ENCODE results near the gene CERS6. TPM values are rescaled to one million over a fixed set of nuclear protein-coding genes. Genes with fewer than 3 reads are reported as not detected.

Gene CERS6
- total and polyA plus RNA-seq, 8 donors: 3.2 to 18.0 (median 7.6) TPM

- Histone ChIP-seq H3K9me3 (no peaks in the 10 kb centered on the region), H3K36me3 (no peaks in the 10 kb centered on the region), H3K4me3 (no peak overlapping the region), H3K4me1 (peaks cover 0 to 2% (median 0%) of the 10 kb centered on the region in 3 donors), H3K27me3 (no peaks in the 10 kb centered on the region), H3K27ac (no peak overlapping the region)
- ATAC-seq (no peak), FAIRE-seq (no peak), DNase-seq (peak in 1 of 6 donors; percentile 31)
- intact Hi-C loops (cut with DNase I): no loop called here
- TF ChIP-seq CTCF (IDR thresholded peaks at IDR 0.05): no peak
- WGBS, 2 donors: 96 to 98% methylated on average over 7 of the region's 7 CpGs
Measured at GRCh38 chr2:168534926-168535325, 78.9 kb downstream of the CERS6 start.

DNA sequence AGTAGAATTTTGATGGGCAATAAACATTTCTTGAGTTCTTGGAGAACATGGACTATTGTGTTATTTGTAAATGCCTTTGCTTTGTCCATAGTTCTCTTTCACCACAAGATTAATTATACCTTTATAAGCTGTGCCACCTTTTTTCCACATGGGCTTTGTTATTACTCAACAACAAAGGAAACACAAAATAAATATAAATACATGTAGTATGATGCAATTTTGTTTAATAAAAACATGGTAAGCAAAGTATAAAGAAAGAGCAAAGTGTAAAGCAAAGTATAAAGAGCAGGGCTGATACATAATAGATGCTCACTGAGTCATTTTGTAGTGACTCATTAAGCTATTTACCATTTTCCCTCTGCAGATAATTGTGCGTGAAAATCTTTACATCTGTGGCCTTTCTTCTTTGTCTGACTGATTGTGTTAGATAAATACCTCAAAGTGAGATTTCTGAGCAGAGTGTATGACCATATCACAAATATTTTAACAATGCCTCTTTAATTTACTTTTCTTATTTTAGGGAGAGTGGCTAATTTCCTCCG lies 80.9 kb downstream of the CERS6 start:
- Histone ChIP-seq H3K9me3 (no peaks in the 10 kb centered on the region), H3K27ac (no peak overlapping the region), H3K27me3 (no peaks in the 10 kb centered on the region), H3K4me1 (no peaks in the 10 kb centered on the region), H3K36me3 (no peaks in the 10 kb centered on the region), H3K4me3 (no peak overlapping the region)
- DNase-seq (no peak), FAIRE-seq (no peak), ATAC-seq (no peak)
- TF ChIP-seq CTCF (IDR thresholded peaks at IDR 0.05): no peak
- intact Hi-C loops (cut with DNase I): no loop called here
- 75 to 84% methylated on average over 2 of the region's 2 CpGs for WGBS, 2 donors

DNA sequence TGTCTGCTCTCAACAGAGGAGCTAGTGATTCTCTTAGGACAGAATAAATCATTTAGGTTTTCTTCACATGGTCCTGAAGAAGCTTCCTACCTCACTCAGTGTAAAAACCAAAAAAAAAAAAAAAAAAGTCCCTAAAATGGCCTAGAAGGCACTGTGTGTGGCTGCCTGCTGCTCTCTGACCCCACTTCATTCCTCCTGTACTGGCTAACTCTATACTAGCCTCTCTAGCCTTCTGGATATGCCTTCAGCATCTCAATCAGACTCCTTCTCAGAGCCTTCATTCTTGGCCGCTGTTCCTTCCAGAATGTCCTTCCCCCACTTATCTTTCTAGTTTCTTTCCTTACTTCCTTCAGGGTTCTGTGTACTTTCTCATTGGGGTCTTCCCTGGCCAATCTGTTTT lies 82.1 kb downstream of the CERS6 start:
- no peak for ATAC-seq
- intact Hi-C loops (cut with DNase I): no loop called here
- no peaks in the 10 kb centered on the region for H3K36me3 ChIP-seq

DNA sequence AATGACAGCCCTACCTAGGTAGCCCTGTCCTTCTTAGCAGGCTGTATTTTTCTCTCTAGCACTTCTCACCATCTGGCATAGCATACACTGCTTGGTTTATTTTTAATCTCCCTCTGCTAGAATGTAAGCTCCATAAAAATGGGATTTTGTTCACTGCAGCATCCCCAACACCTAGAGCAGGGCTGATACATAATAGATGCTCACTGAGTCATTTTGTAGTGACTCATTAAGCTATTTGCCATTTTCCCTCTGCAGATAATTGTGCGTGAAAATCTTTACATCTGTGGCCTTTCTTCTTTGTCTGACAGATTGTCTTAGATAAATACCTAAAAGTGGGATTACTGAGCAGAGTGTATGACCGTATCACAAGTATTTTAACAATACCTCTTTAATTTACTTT lies 82.5 kb downstream of the CERS6 start:
- H3K9me3 ChIP-seq: no peaks in the 10 kb centered on the region
- H3K27ac ChIP-seq: no peak overlapping the region
- TF ChIP-seq CTCF (IDR thresholded peaks at IDR 0.05): no peak
- no peaks in the 10 kb centered on the region for H3K4me1 ChIP-seq
- no peaks in the 10 kb centered on the region for H3K36me3 ChIP-seq
- WGBS, 2 donors: 89 to 98% methylated on average over 2 of the region's 2 CpGs
- intact Hi-C loops (cut with DNase I): no loop called here
- H3K27me3 ChIP-seq: no peaks in the 10 kb centered on the region
- no peak for DNase-seq
- no peak overlapping the region for H3K4me3 ChIP-seq
- ATAC-seq: no peak
- no peak for FAIRE-seq

More for the DNA sequence above, 82.1 kb downstream of the CERS6 start:
- H3K27me3 ChIP-seq: no peaks in the 10 kb centered on the region
- WGBS, 2 donors: 100% methylated on average over 1 of the region's 1 CpG
- TF ChIP-seq CTCF (IDR thresholded peaks at IDR 0.05): no peak
- FAIRE-seq (no peak), DNase-seq (no peak)
- H3K4me3 ChIP-seq: no peak overlapping the region
- no peak overlapping the region for H3K27ac ChIP-seq
- no peaks in the 10 kb centered on the region for H3K9me3 ChIP-seq
- H3K4me1 ChIP-seq: no peaks in the 10 kb centered on the region

- no peak for FAIRE-seq
Measured at GRCh38 chr2:168539945-168540344, 83.9 kb downstream of the CERS6 start.

More at GRCh38 chr2:168539945-168540344, 83.9 kb downstream of the CERS6 start:
- no peak for DNase-seq
- no peak for TF ChIP-seq CTCF (IDR thresholded peaks at IDR 0.05)
- no peaks in the 10 kb centered on the region for H3K9me3 ChIP-seq
- no peaks in the 10 kb centered on the region for H3K36me3 ChIP-seq
- H3K27ac ChIP-seq: no peak overlapping the region
- H3K4me3 ChIP-seq: no peak overlapping the region
- no peak for ATAC-seq
- no peaks in the 10 kb centered on the region for H3K4me1 ChIP-seq
- WGBS, 2 donors: 98 to 100% methylated on average over 1 of the region's 1 CpG
- intact Hi-C loops (cut with DNase I): no loop called here
- no peaks in the 10 kb centered on the region for H3K27me3 ChIP-seq
